Neuronal stem cell (in vitro differentiated cells): ENCODE measurements around the gene DHFR2.
"Not testable (repeated sequence)": the region's sequence is repeated elsewhere in the genome, so short reads cannot be mapped to it uniquely, and the experiment has no call there.

Experiments
- DNase-seq: peaks from one replicate; pipeline ENCODE4 v3.0.0-alpha.2; 2013; ENCODE audit warnings: low spot score
- H2AFZ ChIP-seq: one replicate; pipeline ENCODE4 v1.6.1; 2013; ENCODE audit warnings: mild to moderate bottlenecking, low read length, inconsistent platforms
- H2AK5ac ChIP-seq: 2 replicates; pipeline ENCODE4 v1.6.1; 2013; ENCODE audit warnings: low read depth, mild to moderate bottlenecking, inconsistent platforms, low read length, moderate library complexity, mixed read lengths
- H2BK120ac ChIP-seq: 2 replicates; pipeline ENCODE4 v1.6.1; 2013; ENCODE audit warnings: low read depth, mild to moderate bottlenecking, inconsistent platforms, low read length, moderate library complexity, mixed read lengths
- H2BK12ac ChIP-seq: one replicate; pipeline ENCODE4 v1.6.1; 2013; ENCODE audit warnings: low read length, inconsistent platforms
- H2BK15ac ChIP-seq: 2 replicates; pipeline ENCODE4 v1.6.1; 2013; ENCODE audit warnings: mild to moderate bottlenecking, low read length, inconsistent platforms, mixed read lengths
- H2BK5ac ChIP-seq: one replicate; pipeline ENCODE4 v1.6.1; 2013; ENCODE audit warnings: inconsistent platforms, mild to moderate bottlenecking, low read length, moderate library complexity
- H3K14ac ChIP-seq: one replicate; pipeline ENCODE4 v1.6.1; 2013; ENCODE audit warnings: low read length, inconsistent platforms
- H3K18ac ChIP-seq: 2 replicates; pipeline ENCODE4 v1.6.1; 2013; ENCODE audit warnings: low read length, inconsistent platforms
- H3K23ac ChIP-seq: 2 replicates; pipeline ENCODE4 v1.6.1; 2013; ENCODE audit warnings: low read depth, mild to moderate bottlenecking, mixed read lengths, low read length, inconsistent platforms; ENCODE audit not compliant: poor library complexity
- H3K27ac ChIP-seq: replicated peaks from 3 replicates; pipeline ENCODE4 v1.5.1; 2013; ENCODE audit warnings: low read length, inconsistent platforms
- H3K27me3 ChIP-seq, 3 experiments: 2 replicates each; pipeline ENCODE4 v1.6.1; 2013; ENCODE audit warnings: low read length in 3 of 3, mild to moderate bottlenecking in 2 of 3, inconsistent platforms in 1 of 3, low read depth in 1 of 3, mixed read lengths in 1 of 3, moderate library complexity in 1 of 3; ENCODE audit not compliant: control insufficient read depth in 3 of 3, insufficient read depth in 3 of 3
- H3K36me3 ChIP-seq, 2 donors: replicated peaks in 1 of 2; 2 replicates each; pipeline ENCODE4 v1.6.1; 2013; ENCODE audit warnings: low read length in 2 of 2; ENCODE audit not compliant: control insufficient read depth in 2 of 2, insufficient read depth in 2 of 2
- H3K4ac ChIP-seq: 2 replicates; pipeline ENCODE4 v1.6.1; 2013; ENCODE audit warnings: inconsistent platforms, mild to moderate bottlenecking, low read length, moderate library complexity
- H3K4me1 ChIP-seq, 2 donors: 1 replicate in 1 of 2; 2 replicates in 1 of 2; pipeline ENCODE4 v1.6.1; 2013; ENCODE audit warnings: low read length in 2 of 2, low read depth in 1 of 2; ENCODE audit not compliant: control insufficient read depth in 2 of 2, insufficient read depth in 1 of 2
- H3K4me2 ChIP-seq: one replicate; pipeline ENCODE4 v1.6.1; 2013; ENCODE audit warnings: mild to moderate bottlenecking, low read length, inconsistent platforms; ENCODE audit not compliant: insufficient read depth, poor library complexity, severe bottlenecking
- H3K4me3 ChIP-seq, 2 donors: 2 replicates each; pipeline ENCODE4 v1.5.1; 2013; ENCODE audit warnings: low read length in 2 of 2, mild to moderate bottlenecking in 2 of 2, inconsistent platforms in 1 of 2, moderate library complexity in 1 of 2
- H3K79me1 ChIP-seq: one replicate; pipeline ENCODE4 v1.6.1; 2013; ENCODE audit warnings: low read depth, mild to moderate bottlenecking, inconsistent platforms, low read length, moderate library complexity
- H3K9ac ChIP-seq: one replicate; pipeline ENCODE4 v1.6.1; 2013; ENCODE audit warnings: mild to moderate bottlenecking, low read depth, low read length, inconsistent platforms; ENCODE audit not compliant: poor library complexity
- H3K9me3 ChIP-seq, 2 donors: replicated peaks in 1 of 2; 2 replicates each; pipeline versions ENCODE3 to v1.6.1; 2013; ENCODE audit warnings: low read length in 2 of 2, mild to moderate bottlenecking in 2 of 2, inconsistent platforms in 1 of 2, low read depth in 1 of 2, mixed read lengths in 1 of 2, moderate library complexity in 1 of 2; ENCODE audit not compliant: control insufficient read depth in 2 of 2, insufficient read depth in 1 of 2
- H4K8ac ChIP-seq: one replicate; pipeline ENCODE4 v1.6.1; 2013; ENCODE audit warnings: low read depth, mild to moderate bottlenecking, inconsistent platforms, low read length, moderate library complexity
- H4K91ac ChIP-seq: one replicate; pipeline ENCODE4 v1.6.1; 2013; ENCODE audit warnings: low read length, low read depth, mild to moderate bottlenecking, inconsistent platforms; ENCODE audit not compliant: poor library complexity
- WGBS, 2 donors: extraction: QIAGEN DNeasy Blood & Tissue Kit; methylation state at CpG; one replicate each; pipeline ENCODE4 v1.1.7; 2013; ENCODE audit warnings: missing lambda C conversion rate in 2 of 2, mixed read lengths in 1 of 2; ENCODE audit not compliant: insufficient read length in 2 of 2, insufficient replicate concordance in 1 of 2; ENCODE audit errors: extremely low coverage in 2 of 2; 5-methylcytosine and 5-hydroxymethylcytosine counted together

The DHFR2 gene

GRCh38 chr3:94082391-94082937, 19.7 kb upstream of the DHFR2 start:
- Histone ChIP-seq H4K91ac (no peak overlapping the region), H2BK12ac (no peak overlapping the region), H3K9ac (no peak overlapping the region), H3K27me3 (no peaks in the 10 kb centered on the region), H2BK15ac (no peak overlapping the region), H3K14ac (no peak overlapping the region), H3K4me3 (no peak overlapping the region), H4K8ac (no peak overlapping the region), H3K23ac (no peak overlapping the region), H3K9me3 (no peaks in the 10 kb centered on the region), H3K4me1 (no peaks in the 10 kb centered on the region), H2AFZ (no peak overlapping the region), H2BK5ac (no peak overlapping the region), H3K18ac (no peak overlapping the region), H2BK120ac (no peak overlapping the region), H3K4me2 (no peak overlapping the region), H2AK5ac (no peak overlapping the region), H3K4ac (no peak overlapping the region), H3K36me3 (peaks cover 0 to 36% of the 10 kb centered on the region in 2 donors), H3K79me1 (no peaks in the 10 kb centered on the region), H3K27ac (no peak overlapping the region)
- WGBS, 2 donors: no CpG with 5 or more reads among the region's 8 CpGs
- DNase-seq: no peak

GRCh38 chr3:94081884-94082283, 19.2 kb upstream of the DHFR2 start:
- no peak for DNase-seq
- Histone ChIP-seq H3K4me3 (no peak overlapping the region), H4K91ac (no peak overlapping the region), H3K4me1 (no peaks in the 10 kb centered on the region), H3K4ac (no peak overlapping the region), H3K9ac (no peak overlapping the region), H2AFZ (no peak overlapping the region), H4K8ac (no peak overlapping the region), H3K27me3 (no peaks in the 10 kb centered on the region), H2BK120ac (no peak overlapping the region), H3K36me3 (peaks cover 0 to 33% of the 10 kb centered on the region in 2 donors), H3K4me2 (no peak overlapping the region), H2BK12ac (no peak overlapping the region), H2BK15ac (no peak overlapping the region), H3K27ac (no peak overlapping the region), H3K23ac (no peak overlapping the region), H3K79me1 (no peaks in the 10 kb centered on the region), H3K9me3 (no peaks in the 10 kb centered on the region), H3K14ac (no peak overlapping the region), H2AK5ac (no peak overlapping the region), H2BK5ac (no peak overlapping the region), H3K18ac (no peak overlapping the region)
- WGBS, 2 donors: no CpG with 5 or more reads among the region's 5 CpGs

GRCh38 chr3:94080552-94080951, 17.8 kb upstream of the DHFR2 start:
- H3K4me1 ChIP-seq, H3K9me3 ChIP-seq, H4K8ac ChIP-seq: not testable (repeated sequence)

GRCh38 chr3:94076055-94076454, 13.3 kb upstream of the DHFR2 start:
- H2BK12ac ChIP-seq: no peak overlapping the region
- no peak overlapping the region for H3K18ac ChIP-seq
- H3K4me3 ChIP-seq: no peak overlapping the region
- H3K27me3 ChIP-seq: no peaks in the 10 kb centered on the region
- no peaks in the 10 kb centered on the region for H3K4me1 ChIP-seq
- no peak overlapping the region for H3K23ac ChIP-seq
- no peak overlapping the region for H2BK5ac ChIP-seq
- no peak overlapping the region for H4K8ac ChIP-seq
- no peak overlapping the region for H2AK5ac ChIP-seq
- H2BK15ac ChIP-seq: no peak overlapping the region
- no peak overlapping the region for H4K91ac ChIP-seq
- H2AFZ ChIP-seq: no peak overlapping the region
- H2BK120ac ChIP-seq: no peak overlapping the region
- peaks cover 4 to 19% of the 10 kb centered on the region in 2 donors for H3K36me3 ChIP-seq
- no peak for DNase-seq
- no peak overlapping the region for H3K9ac ChIP-seq
- H3K79me1 ChIP-seq: no peaks in the 10 kb centered on the region
- H3K27ac ChIP-seq: no peak overlapping the region
- no CpG with 5 or more reads among the region's 3 CpGs for WGBS, 2 donors
- H3K14ac ChIP-seq: no peak overlapping the region
- peaks cover 0 to 4% of the 10 kb centered on the region in 2 donors for H3K9me3 ChIP-seq
- H3K4ac ChIP-seq: no peak overlapping the region
- no peak overlapping the region for H3K4me2 ChIP-seq

More at GRCh38 chr3:94080552-94080951, 17.8 kb upstream of the DHFR2 start:
- not testable (repeated sequence) for DNase-seq, H4K91ac ChIP-seq, H2BK12ac ChIP-seq, H2AK5ac ChIP-seq, H3K4me3 ChIP-seq, H3K14ac ChIP-seq, H3K79me1 ChIP-seq, H3K9ac ChIP-seq, H2BK5ac ChIP-seq, H2BK15ac ChIP-seq, H3K27ac ChIP-seq, H2BK120ac ChIP-seq, H3K4me2 ChIP-seq, H3K4ac ChIP-seq, H3K23ac ChIP-seq, H3K18ac ChIP-seq, H2AFZ ChIP-seq, H3K27me3 ChIP-seq
- H3K36me3 ChIP-seq: peaks cover 4 to 31% of the 10 kb centered on the region in 2 donors
- no CpG with 5 or more reads among the region's 5 CpGs for WGBS, 2 donors
